ENCODE data around the gene CFB. TPM values are rescaled to one million over a fixed set of nuclear protein-coding genes. Genes with fewer than 3 reads are reported as not detected.
"Not testable (repeated sequence)": the region's sequence is repeated elsewhere in the genome, so short reads cannot be mapped to it uniquely, and the experiment has no call there.

CFB gene
- 1 to 10 TPM; 4.3 to 8.4 (median 6.5) TPM for polyA plus RNA-seq (ENCODE audit: insufficient read length in 3 of 3)
- long read RNA-seq, donor 1, partial matches to known transcripts = 0 of 1 reads
- long read RNA-seq, donor 1, other reads (novel, unspliced or antisense) = 0 of 1 reads
- long read RNA-seq, donor 2, partial matches to known transcripts = 0 of 3 reads
- long read RNA-seq, donor 2, other reads (novel, unspliced or antisense) = 0 of 3 reads
- long read RNA-seq, donor 3 = 0 reads
- long read RNA-seq, donor 4 = 0 reads
- long read RNA-seq, donor 5 = 0 reads
- long read RNA-seq, donor 6, partial matches to known transcripts = 0 of 1 reads
- long read RNA-seq, donor 6, other reads (novel, unspliced or antisense) = 0 of 1 reads
- long read RNA-seq, donor 7, partial matches to known transcripts = 0 of 3 reads
- long read RNA-seq, donor 7, other reads (novel, unspliced or antisense) = 0 of 3 reads
- long read RNA-seq, donor 8, partial matches to known transcripts = 0 of 1 reads
- long read RNA-seq, donor 8, other reads (novel, unspliced or antisense) = 0 of 1 reads
- long read RNA-seq, donor 9, partial matches to known transcripts = 6 of 8 reads
- long read RNA-seq, donor 9, other reads (novel, unspliced or antisense) = 0 of 8 reads
- long read RNA-seq, donor 10 = 0 reads
- long read RNA-seq, donor 11, partial matches to known transcripts = 0 of 2 reads
- long read RNA-seq, donor 11, other reads (novel, unspliced or antisense) = 0 of 2 reads
- long read RNA-seq, donor 12, partial matches to known transcripts = 0 of 1 reads
- long read RNA-seq, donor 12, other reads (novel, unspliced or antisense) = 0 of 1 reads
- long read RNA-seq, donor 13 = 0 reads
- long read RNA-seq, donor 14 = 0 reads
- long read RNA-seq, donor 15, transcript CFB-271 (18 exons, 2,862 nt) = major isoform, 5 of 10 reads
- long read RNA-seq, donor 15, partial matches to known transcripts = 5 of 10 reads
- long read RNA-seq, donor 15, other reads (novel, unspliced or antisense) = 0 of 10 reads
- long read RNA-seq, donor 16, partial matches to known transcripts = 0 of 1 reads
- long read RNA-seq, donor 16, other reads (novel, unspliced or antisense) = 0 of 1 reads

DNA sequence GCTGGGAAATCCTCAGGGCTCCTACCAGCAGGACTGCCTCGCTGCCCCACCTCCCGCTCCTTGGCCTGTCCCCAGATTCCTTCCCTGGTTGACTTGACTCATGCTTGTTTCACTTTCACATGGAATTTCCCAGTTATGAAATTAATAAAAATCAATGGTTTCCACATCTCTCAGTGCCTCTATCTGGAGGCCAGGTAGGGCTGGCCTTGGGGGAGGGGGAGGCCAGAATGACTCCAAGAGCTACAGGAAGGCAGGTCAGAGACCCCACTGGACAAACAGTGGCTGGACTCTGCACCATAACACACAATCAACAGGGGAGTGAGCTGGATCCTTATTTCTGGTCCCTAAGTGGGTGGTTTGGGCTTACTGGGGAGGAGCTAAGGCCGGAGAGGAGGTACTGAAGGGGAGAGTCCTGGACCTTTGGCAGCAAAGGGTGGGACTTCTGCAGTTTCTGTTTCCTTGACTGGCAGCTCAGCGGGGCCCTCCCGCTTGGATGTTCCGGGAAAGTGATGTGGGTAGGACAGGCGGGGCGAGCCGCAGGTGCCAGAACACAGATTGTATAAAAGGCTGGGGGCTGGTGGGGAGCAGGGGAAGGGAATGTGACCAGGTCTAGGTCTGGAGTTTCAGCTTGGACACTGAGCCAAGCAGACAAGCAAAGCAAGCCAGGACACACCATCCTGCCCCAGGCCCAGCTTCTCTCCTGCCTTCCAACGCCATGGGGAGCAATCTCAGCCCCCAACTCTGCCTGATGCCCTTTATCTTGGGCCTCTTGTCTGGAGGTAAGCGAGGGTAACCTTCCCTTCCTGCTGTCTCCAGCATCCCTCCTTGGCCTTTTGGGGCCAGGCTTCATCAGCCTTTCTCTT is at the start of gene CFB:
CFB (plus strand) TSS at position 589 of the 863 bp plus-strand sequence; CDS start at position 716, 127 bp downstream.
- DNase-seq = peak; percentile 17

DNA sequence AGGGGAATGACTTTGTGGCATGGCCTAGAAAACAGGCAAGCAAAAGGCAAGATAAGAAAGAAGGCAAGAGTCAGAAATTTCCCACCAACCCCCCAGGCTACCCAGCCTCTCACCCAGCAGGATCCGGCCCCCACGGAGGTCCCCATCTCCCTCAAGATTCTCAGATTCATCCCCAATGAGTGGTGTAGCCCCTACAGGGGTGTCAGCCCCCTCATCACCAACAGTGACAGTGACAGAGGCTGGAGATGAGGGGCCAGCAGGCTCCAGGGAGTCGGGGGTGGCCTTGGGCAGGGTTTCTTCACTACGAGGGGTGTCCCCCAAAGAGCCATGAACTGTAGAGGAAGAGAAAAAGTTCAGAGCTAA is 49.4 kb upstream of the CFB start:
- DNase-seq = no peak

DNA sequence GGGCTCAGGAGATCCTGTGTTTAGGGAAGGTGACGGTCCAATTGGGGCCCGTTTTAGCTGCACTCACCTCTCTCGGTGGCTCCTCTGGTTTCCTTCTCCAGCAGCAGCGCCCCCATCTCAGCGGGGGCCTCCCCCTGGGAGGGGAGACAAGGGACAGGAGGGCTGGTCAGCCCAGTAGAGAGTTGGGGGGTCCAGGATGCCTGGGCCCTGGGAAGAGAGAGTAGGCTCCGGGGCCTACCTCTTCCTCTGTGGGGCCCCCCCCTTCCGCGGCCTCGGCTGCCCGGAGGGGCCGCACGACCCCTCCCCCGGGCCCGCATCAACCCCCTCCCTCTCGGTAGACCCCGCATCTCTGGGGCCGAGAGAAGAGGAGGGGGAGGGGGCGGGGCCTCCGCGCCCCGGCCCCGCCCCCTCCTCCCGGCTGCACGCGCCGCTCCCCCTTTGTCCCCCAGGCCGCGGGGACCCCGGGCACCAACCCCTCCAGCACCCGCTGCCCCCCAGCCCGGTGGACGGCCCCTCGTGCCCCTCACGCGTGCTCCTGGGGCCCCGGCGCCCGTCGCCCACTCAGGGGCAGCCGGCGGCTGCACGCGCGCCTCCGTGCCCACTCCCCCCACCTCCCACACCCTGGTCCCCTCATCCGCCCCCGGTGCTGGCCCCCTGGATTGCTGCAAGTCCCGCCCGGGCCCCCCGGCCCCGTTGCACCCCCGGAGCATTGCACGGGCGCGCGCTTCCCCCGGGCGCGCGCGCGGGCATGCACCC is 48.9 kb upstream of the CFB start:
- DNase-seq = no peak

DNA sequence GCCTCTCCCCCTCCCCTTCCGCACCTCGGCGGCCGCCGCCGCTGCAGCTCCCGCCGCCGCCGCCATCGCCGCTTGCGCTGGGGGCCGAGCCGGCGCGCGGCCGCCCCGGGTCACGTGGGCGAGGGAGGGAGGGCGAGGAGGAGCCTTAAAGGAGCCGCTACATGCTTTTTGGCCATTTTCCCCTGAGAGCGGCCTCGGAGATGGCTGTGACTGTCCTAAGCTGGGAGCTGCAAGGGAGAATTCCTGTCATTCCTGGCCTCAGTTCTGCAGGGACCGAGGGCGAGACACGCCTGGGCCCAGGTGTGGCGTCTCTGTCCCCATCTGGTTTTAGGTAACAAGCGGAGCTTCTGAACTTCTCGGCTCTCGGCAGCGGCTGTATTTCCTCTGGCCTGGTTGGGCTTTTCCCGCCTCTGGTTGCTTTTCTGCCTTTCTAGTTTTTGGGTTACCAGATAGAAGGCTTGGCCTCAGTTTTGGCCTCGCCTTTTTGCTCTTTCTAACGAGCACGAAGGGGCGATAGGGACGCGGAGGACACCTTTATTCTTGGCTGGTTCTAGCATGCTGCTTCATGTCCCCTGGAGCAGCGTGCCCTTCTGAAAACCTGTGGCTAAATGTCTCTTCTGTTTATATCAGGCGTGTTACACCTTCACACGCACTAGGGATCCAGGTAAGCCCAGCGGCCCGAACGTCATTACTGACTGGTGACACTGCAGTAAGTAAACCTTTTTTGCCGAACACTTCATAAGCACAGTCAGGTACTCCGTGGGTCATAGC is 48.1 kb upstream of the CFB start, which contains the start of gene EHMT2:
EHMT2 (minus strand) TSS at position 87 of the 771 bp plus-strand sequence; CDS start at position 66, 21 bp downstream.
- DNase-seq = peak; percentile 88

DNA sequence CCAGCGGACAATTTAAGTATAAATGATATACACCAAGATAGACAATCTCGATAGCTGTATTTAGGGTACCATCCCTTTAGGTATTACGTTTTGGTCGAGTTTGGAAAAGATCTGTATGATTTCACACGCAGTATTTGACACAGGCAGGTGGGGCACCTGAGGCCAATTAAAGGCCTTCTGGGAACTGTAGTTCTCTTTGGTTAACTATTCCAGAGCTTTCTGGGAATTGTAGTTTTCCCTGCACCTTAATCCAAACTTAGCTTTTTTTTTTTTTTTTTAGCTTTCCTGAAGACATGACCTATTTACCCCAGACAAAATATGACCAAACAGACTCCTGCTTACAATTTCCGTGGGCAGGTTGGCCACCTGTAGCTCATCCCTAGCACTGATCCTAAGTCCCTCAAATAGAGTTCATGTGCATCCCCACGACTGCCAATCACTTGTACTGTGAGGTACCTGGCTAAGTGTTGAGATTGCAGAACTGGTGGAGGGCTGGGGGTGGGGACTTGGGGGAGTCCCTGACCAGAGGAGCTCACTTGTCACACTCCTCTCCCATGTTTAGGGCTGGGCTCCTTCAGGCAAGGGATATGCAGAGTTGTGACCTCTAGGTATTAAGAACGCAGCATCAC is 47.4 kb upstream of the CFB start:
- peak; percentile 41 for DNase-seq

DNA sequence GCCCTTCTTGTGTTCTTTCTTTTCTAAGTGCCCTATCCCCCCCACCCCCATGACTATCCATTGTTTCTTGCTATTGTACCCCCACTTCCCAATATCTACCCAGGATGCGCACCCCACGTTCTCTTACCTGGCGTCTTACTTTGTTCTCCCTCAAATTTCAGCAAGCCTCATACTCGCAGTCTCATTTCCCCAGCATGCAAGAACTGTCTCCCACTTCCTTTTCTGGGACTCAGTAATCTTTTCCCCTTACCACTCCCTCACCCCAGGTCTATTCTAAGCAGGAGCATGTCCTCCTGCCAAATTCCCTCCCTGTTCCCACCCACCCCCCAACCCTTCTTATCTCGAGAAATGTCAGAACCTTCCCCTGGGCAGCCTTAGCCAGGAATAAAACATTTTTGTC is 46.7 kb upstream of the CFB start:
- DNase-seq = no peak

DNA sequence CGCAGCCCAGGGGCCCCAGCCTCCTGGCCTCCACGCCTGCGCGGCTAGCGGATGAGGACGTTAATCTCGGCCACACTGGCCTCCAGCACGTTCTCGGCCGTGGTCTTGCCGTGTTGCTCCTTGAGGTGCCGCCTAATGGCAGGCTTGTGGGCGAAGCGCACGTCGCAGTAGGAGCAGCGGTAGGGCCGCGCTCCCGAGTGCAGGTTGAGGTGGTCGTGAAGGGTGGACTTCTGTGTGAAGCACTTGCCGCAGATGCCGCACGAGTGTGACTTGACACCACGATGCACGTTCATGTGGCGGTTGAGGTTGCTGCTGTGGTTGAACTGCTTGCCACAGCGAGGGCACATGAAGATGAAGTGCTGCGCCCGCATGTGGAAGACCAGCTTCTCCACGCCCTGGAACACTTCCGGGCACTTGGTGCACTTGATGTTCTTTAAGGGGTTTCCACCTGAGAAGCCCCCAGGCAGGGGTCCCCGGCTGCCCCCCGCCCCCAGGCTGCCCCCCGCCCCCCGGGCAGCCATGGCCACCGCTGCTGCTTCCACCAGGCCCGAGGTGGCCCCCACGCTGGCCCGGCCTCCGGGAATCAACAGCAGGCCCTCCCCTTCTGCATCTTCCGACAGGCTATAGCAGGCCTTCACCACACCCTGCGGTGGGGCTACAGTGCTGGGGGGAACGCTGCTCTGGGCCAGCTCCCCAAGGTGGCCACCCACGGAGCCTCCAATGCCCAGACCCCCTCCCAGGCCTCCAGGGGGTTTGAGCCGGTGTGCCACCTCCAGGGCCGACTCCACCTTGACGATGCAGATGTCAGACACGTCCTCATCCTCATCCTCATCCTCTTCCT is 45.8 kb upstream of the CFB start:
- no peak for DNase-seq

DNA sequence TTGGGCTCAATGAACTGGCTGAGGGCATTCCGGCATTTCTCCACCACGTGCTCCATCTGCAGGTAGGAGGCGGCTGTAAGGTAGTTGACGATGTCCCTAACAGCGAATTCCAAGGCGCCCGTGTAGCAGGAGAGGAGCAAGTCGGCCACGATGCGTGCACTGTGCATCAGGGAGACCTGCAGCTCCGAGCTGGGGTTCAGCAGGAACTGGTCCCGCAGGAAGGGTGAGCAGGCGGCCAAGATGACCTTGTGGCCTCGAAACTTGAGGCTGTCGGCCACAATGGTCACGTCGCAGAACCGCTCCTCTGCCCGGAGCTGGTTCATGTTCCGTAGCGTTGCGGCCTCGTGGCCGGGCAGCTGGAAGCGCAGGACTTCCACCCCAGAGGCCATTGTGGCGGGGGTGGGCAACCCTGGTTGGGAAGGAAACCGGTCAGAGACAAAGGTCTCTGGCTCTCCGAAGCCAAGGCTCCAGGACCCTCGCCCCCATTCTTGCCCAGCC is 44.9 kb upstream of the CFB start:
- no peak for DNase-seq

DNA sequence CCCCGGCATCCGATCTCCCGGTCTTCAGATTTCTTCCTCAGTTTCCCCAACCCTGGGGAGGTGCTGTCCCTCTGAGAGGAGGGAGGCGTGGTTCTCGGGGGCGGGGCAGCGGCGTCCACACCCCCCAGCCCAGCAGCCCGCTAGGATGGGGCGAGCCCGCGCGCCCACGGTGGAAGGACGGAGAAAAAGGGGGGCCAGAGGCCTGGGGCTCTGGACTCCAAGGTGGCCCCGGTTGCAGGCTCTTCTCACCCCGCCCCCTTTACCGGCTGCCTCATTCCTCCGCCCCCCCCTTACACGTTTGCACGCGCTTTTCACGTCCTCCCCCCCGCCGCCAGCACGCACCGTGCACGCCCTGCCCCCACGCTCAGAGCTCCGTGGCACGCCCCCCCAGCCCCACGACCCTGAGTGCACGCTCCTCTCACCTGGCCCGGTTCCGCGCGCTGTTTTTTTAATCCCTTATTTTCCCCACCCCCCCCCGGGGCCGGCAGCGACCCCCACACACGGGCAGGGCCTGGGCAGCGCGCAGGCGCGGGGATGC is 44.4 kb upstream of the CFB start:
- DNase-seq = peak; percentile 29

DNA sequence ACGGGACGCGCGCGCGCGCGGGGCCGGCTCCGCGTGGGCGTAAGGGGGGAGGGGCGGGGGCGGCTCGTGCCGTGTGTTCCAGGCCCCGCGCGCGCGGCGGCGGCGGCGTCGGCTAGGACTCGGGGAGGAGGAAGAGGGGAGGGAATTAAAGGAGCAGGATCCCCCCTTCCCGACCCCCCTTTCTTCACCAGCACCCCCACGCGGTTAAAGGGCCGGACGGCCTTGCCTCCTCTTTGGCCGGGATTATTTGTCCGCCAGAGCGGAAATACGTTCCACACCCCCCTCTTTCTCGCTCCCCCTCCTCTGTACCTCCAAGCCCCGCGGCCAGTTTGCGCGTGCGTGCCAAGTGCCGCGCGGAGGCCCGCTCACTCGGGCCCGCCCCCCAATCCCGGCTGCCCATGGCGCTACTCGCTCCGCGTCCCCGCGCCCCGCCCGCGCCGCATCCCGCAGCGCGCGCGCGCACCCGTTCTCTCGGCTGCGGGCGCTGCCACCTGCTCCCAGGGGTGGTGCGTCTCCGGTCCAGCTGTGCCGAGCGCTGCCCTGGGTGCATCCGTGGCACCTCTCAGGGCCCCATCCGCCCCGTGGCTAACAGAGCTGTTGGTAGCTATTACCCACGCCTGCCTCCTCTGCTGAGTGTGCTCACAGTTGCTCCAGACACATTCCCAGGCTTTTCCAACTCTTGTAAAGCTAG is 43.8 kb upstream of the CFB start, which contains the start of gene ZBTB12:
ZBTB12 (minus strand) TSS at position 134 of the 691 bp plus-strand sequence. CDS start 781 bp downstream, outside the sequence.
- peak; percentile 98 for DNase-seq

DNA sequence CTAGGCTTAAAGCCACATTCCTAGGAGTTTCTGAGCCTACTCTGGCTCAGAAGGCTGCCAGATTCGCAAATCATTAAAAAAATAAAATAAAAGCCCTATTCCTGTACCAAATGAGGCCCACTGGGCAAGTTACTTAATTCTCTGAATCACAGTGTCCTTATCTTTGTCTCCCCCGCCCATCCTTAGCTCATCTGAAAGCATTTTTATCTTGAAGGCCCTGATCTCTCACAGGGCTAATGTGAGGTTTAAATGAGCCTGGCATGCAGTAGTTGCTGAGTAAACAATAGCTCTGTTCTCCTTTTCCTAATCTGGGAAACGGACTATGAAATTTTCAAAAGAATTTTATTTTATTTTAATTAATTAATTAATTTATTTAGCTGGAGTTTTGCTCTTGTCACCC is 41.9 kb upstream of the CFB start:
- no peak for DNase-seq

DNA sequence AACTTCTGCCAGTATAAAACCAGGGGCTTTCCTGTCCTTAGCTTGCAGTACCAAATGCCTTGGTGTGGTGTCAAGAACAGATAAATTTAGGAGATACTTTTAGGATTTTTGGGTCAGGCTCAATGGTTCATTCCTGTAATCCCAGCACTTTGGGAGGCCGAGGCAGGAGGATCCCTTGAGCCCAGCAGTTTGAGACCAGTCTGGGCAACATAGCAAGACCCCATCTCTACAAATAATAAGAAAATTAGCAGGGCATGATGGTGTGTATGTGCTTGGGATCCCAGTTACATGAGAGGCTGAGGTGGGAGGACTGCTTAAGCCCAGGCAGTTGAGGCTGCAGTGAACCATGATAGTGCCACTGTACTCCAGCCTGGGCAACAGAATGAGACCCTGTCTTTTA is 40.9 kb upstream of the CFB start:
- no peak for DNase-seq

DNA sequence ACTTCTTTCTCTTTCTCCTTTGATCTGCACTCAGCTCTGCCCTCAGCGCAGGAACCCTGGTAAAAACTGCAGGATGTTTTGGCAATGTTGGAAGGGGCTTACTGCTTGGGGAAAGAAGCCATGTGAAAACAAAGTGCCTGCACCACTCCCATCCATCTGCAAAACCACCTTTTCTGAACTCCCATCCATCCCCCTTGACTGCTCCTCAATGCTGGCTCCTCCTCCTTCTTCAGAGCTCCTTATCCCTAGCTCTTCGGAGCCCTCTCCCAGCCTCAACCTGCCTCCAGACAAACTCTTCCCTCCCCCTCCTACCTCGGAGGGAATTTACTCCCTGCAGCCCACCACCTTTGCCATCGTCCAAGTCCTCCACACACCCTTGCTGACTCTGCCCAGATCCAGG is 39.8 kb upstream of the CFB start:
- no peak for DNase-seq

DNA sequence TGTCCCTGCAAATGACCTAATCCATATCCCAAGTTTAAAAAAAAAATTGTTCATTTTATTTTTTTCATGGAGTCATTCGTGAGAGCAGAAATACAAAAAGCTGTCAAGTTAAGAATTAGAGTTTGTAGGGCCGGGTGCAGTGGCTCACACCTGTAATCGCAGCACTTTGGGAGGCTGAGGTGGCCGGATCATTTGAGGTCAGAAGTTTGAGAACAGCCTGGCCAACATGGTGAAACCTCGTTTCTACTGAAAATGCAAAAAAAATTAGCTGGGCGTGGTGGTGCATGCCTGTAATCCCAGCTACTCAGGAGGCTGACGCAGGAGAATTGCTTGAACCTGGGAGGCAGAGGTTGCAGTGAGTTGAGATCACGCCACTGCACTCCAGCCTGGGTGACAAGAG is 39.2 kb upstream of the CFB start:
- not testable (repeated sequence) for DNase-seq

DNA sequence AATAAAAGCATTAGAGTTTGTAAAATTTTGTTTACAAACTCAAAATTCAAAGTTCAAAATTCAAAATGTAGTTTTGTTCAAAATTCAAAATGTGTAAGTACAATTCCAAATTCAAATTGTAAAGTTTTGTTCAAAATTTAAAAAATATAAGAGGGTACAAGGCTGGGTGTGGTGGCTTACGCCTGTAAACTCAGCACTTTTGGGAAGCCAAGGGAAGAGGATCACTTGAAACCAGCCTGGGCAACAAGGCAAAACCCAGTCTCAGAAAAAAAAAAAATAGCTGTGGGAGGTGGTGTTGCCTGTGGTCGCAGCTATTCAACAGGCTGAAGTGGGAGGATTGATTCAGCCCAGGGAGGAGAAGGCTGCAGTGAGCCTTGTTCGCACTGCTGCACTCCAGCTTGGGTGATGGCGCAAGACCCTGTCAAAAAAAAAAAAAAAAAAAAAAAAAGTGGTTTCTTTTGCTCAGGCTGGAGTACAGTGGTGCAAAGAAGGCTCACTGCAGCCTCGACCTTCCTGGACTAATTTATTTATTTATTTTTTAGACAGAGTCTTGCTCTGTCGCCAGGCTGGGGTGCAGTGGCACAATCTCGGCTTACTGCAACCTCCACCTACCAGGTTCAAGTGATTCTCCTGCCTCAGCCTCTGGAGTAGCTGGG is 38.6 kb upstream of the CFB start:
- DNase-seq = peak; percentile 45

DNA sequence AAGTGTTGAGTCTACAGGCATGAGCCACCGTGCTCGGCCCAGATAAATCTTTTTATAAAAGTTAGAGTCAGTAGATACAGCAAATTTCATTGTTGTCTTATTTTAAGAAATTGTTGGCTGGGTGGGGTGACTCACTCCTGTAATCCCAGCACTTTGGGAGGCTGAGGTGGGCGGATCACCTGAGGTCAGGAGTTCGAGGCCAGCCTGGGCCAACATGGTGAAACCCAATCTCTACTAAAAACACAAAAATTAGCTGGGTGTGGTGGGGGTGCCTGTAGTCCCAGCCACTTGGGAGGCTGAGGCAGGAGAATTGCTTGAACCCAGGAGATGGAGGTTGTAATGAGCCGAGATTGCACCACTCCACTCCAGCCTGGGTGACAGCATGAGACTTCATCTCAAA is 37.6 kb upstream of the CFB start:
- not testable (repeated sequence) for DNase-seq

DNA sequence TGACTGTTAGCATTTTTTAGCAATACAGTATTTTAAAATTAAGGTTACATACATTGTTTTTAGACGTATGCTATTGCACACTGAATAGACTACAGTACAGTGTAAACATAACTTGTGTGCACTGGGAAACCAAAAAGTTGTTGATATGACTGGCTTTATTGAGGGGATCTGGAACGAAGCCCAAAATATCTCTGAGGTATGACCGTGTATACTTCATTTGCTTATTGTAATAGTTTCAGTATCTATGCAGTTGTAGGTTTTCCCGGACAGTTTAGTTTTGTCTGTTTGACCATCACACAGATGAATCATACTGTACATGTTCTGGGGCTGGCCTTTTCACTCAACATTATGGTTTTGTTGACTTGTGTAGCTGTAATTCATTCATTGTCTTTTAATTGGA is 37.1 kb upstream of the CFB start:
- DNase-seq = no peak
